Right renal pelvis (tissue), 4 donors: ENCODE results near the gene CKS2. TPM values are rescaled to one million over a fixed set of nuclear protein-coding genes. Genes with fewer than 3 reads are reported as not detected.
"Not testable (repeated sequence)": the region's sequence is repeated elsewhere in the genome, so short reads cannot be mapped to it uniquely, and the experiment has no call there.

Experiments
- DNase-seq, 4 donors: peaks; one replicate each; pipeline ENCODE4 v3.0.0-alpha.2; 2013; ENCODE audit warnings: low read depth in 4 of 4, low spot score in 3 of 4, missing footprints in 1 of 4
- polyA plus RNA-seq, 4 donors: library from polyadenylated mRNA; unstranded; fragments of 120-200 nt; gene quantifications; one replicate each; pipeline ENCODE4 v1.2.1, GENCODE V29; 2013; ENCODE audit not compliant: insufficient read length in 4 of 4

Gene CKS2
- polyA plus RNA-seq, 4 donors: 84.3 to 107 (median 89.5) TPM

DNA sequence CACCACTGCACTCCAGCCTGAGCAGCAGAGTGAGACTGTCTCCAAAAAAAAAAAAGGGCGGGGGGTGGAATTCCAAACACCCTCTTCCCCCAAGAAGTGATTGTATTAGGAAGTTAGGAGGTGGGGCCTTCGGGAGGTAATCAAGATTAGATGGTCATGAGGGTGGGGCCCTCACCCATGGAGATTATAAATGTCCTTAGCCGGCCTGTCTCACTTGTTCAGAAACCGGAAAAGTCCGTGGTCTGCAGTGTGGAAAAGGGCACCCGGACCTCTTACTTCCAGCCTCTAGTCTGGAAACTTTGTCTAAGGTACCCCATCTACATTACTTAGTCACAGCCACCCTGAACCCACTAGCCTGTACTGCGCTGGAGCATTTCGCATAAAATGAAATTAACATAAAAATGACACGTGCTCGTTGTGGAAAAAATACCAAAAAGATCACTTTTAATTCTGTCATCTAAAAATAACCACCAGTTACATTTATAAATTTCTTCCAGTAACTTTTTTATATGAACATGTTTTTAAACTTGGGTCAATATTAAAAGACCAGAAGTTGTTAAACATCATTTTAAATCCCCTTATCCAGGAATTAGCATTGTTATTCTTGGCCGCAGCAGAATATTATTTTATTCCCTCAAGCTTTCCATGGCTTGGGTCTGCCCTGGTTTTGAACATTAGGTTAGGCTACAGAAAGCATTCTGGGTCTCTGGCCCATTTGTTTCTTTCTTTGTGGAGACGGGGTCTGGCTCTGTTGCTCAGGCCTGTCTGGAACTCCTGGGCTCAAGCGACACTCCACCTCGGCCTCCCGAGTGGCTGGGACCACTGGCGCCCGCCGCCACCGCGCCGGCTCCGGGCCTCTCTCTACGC lies 1.2 kb upstream of the CKS2 start:
- peak in 1 of 4 donors; percentile 29 for DNase-seq

- peak in 1 of 4 donors; percentile 23 for DNase-seq
Measured at GRCh38 chr9:89311346-89312221, 589 bp downstream of the CKS2 start.

DNA sequence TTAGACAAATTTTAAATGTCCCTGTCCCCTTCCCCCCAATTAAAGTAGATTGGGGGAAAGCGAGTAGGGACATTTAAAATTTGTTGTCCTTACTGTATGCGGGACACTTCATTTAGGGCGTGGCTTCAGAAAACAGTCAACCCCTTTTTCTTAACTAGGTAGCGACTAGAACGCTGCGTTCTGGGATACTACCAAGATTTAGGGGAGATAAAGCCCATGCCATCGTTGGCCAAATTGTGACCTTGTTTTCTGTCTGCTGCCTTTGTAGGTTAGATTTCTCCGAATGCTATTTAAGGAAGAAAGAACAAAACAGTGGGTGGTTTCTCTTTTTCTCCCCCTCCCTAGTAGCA lies 1.2 kb downstream of the CKS2 start:
- peak in 1 of 4 donors; percentile 21 for DNase-seq

DNA sequence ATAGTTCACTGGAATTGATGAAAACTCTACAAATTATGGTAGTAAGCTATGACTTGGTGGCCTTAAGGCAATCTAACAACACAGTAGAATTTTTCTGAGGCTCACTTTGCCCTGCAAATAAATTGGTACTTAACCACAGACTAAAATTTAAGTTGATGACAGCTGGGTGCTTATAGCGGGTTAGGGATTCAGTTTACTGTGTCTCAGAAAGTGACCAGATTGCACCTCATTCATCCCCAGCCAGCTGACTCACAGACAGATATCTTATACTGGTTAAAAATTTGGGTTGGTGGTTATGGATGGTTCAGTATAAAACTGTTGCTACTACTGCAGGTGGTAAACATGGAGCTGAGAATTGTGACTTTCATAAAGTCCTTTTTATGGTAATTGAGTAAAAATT lies 2.8 kb downstream of the CKS2 start:
- no peak for DNase-seq

GRCh38 chr9:89314955-89315354 lies 4.0 kb downstream of the CKS2 start:
- no peak for DNase-seq

DNA sequence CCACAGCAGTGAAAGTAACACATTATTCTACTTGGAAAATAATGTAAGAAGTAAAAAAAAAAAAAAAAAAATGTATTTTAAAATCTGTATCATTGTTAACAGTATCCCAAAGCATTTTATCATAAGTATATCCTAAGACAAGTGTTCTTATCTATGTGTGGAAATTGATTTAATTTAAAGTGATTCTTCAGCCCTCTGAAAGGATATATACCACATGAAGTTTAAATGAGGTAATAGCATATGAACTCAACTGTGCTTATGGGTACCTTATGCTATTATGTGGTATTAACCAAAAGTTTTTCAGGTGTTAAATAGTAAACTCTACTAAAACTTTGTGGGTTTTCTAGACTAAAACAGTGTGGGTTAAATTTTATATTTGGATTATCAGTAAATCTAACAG lies 4.5 kb downstream of the CKS2 start:
- DNase-seq: no peak

DNA sequence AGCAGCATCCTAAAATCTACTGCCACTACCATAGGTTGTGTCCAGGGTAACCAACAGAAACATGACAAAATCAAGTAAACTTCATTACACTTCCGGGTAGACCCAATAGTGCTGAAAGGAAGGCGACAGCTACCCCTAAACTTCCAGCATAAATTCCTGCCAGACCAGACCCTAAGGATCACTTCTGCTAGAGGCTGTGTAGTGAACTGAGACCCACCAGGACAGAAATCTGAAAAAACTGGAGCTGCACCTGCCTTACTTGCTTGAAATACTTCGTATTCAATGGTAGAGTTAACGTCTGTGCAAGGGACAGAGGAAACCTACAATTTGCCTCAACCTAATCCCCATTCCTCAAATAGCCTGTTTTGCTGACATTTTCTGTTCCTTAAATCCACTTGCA lies 6.3 kb downstream of the CKS2 start:
- DNase-seq: no peak

DNA sequence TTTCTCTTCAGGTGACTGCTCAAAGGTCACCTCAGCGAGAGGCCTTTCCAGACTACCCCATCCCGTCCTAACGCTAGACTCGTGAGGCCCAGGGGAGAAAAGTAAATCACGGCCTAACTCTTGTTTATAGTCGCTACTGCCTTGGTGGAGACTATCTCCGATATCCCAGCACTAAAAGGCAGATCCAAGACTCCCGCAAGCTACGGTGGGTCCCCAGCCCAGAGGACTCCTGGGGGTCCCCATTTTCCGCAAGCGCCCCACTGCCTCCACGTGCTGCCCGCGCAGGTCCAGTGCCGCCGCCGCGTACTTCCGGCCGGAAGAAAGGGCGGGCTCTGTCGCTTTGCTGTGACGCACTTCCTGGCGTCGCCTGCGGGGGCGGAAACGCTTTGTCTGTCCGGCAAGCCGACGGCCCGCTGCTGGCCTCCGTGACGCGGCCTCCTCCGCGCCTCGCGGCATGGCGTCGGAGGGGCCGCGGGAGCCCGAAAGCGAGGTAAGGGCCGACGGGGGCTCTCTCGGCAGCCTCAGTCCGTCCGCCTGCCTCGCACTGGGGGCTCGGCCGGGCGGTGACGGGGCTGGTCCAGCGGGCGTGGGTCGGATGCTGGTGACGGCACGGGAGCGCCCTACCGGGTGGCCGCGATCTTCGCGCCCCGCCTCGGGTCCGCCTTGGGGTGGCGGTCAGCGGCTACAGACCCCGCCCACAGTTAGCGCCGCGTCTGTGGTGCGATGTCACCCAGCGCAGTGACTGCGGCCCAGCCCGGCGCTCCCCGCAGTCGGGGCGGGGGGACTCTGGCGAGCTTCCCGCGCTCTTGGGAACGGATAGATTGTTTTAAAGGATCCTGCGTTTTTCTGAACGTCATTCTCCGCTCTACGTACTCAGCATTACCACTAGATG lies 7.4 kb downstream of the CKS2 start, which contains the start of gene SECISBP2:
SECISBP2 (plus strand) TSS at position 378 of the 892 bp plus-strand sequence; CDS start at position 455, 77 bp downstream.
- peak; percentile 89 to 97 (median 91) for DNase-seq

DNA sequence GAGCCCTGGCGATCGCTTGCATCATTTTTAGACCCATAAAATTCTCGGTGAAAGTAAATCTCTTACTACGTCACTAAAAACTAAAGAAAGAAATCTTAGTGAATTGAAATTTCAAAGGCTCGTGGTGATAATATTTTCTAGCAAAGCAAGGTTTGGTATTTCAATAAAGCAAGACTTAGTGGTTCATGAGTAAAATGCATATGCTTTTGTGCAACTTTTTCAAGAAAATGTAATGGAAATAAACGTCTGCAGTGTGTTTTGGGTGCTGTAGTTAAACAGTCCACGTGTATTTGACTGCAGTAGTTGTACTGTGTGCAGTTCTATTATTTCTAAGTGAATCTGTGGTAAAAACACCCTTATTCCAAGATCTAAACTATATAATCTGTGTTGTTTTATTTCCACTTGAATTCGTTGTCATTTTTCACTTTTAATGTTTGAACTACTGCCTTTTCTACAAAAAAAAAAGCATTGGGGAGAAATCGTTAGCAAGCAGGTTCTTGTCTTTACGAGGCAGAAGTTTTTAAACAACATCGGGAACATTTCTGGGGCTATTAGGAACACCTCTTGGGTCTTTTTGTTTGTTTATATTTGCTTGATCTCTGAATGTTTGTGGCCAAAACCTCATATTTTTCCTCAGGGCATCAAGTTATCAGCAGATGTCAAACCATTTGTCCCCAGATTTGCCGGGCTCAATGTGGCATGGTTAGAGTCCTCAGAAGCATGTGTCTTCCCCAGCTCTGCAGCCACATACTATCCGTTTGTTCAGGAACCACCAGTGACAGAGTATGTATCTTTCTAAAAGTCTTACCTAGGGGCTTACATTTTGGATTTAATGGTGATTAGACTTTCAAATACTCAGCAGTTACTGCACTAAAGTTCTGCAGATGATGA lies 8.3 kb downstream of the CKS2 start:
- peak in 1 of 4 donors; percentile 10 for DNase-seq

DNA sequence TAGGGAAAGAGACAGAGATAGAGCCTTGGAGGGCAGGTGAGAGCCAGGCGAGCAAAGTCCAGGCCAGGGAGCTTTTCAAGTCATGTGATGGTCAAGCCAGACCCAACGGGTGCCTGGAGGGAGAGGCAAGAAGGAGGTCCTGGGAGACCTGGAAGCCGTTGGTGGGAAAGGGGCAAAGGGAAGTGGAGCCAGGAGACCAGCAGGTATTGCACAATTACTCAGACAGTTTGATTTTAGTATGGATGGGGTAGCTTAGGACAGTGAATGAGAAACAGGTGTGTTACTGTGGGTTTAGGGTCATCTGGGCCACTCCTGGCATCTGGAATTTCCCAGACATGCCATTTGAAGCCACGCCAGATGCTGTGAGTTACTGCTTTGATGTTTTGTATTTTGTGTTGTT lies 12.4 kb downstream of the CKS2 start:
- DNase-seq: no peak

- DNase-seq: no peak
Measured at GRCh38 chr9:89325733-89326132, 14.7 kb downstream of the CKS2 start.

GRCh38 chr9:89328064-89328463 lies 17.1 kb downstream of the CKS2 start:
- no peak for DNase-seq

DNA sequence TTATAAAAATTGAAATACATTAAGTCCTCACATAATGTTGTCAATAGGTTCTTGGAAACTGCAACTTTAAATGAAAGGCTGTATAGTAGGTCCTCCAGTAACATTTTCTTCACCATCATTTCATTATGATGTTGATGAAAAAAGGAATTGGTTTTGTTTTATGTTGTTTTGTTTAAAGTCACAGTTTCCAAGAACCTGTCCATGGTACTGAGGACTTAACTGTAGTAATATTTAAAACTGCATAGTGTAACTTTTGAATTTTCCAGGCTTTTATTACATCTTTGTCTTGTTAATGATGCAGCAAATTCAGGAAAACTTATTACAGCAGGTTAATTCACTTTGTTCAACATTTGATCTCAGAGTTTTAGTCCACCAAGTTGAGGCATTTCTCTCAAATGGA lies 18.9 kb downstream of the CKS2 start:
- no peak for DNase-seq

DNA sequence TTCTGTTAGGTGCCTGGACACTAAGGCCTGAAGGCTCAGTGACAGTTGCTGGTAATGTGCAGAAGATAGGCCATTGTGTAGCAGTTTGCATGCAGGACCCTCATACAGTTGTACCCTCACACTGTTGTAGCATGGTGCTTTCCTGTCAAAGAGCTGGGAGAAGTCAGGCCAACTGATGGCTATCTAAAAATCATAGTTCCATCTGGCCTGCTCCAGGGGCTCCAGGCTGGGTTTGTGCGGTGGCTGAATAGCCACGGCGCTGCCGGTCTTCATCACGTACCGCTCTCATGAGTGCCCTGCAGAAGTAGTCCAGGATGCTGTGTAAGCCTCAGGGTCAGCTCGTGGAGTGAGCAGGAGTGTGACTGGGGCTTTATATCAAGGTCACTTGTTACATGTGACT lies 19.5 kb downstream of the CKS2 start:
- no peak for DNase-seq

DNA sequence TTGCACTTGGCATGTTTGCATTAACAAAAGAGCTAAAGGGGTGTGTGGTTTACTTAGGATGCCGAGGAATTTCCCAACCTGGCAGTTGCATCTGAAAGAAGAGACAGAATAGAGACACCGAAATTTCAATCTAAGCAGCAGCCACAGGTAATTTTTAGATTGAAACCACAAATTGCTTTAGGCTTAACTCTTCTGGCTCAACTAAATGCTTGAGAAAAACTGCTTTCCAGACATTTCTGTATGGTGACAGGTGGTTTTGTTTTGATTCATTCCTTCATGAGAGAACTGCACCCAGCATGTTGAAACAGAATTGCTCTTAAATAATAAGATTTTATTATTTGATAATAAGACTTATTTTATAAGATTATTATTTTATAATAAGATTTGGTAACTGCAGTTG lies 28.8 kb downstream of the CKS2 start:
- no peak for DNase-seq

DNA sequence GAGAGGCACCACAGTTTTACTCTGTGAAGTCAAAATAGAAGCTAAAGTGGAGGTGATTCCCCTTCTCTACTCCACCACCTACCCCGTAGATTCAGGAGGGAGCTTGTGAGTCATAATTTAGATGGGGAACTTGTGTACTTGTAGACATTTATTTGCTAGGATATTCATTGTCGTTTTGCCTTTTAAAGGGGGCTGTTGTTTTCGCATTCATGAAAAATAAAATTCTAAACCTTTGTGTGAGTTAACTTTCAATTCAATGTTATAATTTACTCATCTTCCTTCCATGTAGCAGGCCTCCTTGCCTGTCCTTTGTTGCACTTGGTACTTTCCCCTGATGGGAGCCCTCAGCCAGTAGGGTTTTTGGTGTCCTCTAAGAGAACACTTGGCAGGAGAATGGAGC lies 29.3 kb downstream of the CKS2 start:
- no peak for DNase-seq

- DNase-seq: no peak
Measured at GRCh38 chr9:89342213-89342612, 31.2 kb downstream of the CKS2 start.

DNA sequence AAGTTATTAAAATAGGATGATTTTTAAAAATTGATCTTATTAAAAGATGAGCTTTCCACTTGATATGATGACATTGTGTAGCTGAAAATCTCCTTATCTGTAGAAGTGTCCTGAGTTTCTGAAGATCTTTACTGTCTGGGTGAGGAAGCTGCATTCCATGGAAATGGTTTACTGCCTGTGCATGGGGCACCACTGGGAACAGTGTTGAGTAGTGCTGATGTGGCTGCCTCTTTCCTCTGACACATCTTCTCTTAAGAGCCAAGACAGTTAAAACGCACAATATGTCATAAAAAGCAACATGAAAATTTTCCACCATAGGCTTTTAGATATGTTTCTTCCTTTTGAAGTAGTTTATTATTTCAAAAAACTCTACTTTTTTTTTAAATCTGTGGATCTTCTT lies 32.0 kb downstream of the CKS2 start:
- no peak for DNase-seq

DNA sequence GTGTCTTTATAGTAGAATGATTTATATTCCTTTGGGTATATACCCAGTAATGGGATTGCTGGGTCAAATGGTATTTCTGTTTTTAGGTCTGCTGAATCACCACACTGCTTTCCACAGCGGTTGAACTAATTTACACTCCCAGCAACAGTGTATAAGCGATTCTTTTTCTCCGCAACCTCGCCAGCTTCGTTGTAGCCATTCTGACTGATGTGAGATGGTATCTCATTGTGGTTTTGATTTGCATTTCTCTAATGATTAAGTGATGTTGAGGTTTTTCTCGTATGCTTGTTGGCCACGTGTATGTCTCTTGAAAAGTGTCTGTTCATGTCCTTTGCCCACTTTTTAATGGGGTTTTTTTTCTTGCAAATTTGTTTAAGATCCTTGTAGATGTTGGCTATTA lies 32.8 kb downstream of the CKS2 start:
- not testable (repeated sequence) for DNase-seq

- DNase-seq: no peak
Measured at GRCh38 chr9:89345476-89345875, 34.5 kb downstream of the CKS2 start.
